ENCODE measurements around the gene RBMS3. TPM values are rescaled to one million over a fixed set of nuclear protein-coding genes. Genes with fewer than 3 reads are reported as not detected.

RBMS3 gene
- total RNA-seq, 3 donors from 2014 or later = 48.4 to 117 (median 103) TPM

GRCh38 chr3:29585368-29585767 lies 304.5 kb downstream of the RBMS3 start:
- no peaks in the 10 kb centered on the region for H3K36me3 ChIP-seq
- intact Hi-C loops (cut with DNase I; ENCODE audit: low total_unique reads) = no loop called here
- no peaks in the 10 kb centered on the region for H3K4me1 ChIP-seq
- TF ChIP-seq POLR2AphosphoS5 (IDR thresholded peaks at IDR 0.05) = no peak
- TF ChIP-seq, protein P1, sequence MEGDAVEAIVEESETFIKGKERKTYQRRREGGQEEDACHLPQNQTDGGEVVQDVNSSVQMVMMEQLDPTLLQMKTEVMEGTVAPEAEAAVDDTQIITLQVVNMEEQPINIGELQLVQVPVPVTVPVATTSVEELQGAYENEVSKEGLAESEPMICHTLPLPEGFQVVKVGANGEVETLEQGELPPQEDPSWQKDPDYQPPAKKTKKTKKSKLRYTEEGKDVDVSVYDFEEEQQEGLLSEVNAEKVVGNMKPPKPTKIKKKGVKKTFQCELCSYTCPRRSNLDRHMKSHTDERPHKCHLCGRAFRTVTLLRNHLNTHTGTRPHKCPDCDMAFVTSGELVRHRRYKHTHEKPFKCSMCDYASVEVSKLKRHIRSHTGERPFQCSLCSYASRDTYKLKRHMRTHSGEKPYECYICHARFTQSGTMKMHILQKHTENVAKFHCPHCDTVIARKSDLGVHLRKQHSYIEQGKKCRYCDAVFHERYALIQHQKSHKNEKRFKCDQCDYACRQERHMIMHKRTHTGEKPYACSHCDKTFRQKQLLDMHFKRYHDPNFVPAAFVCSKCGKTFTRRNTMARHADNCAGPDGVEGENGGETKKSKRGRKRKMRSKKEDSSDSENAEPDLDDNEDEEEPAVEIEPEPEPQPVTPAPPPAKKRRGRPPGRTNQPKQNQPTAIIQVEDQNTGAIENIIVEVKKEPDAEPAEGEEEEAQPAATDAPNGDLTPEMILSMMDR (IDR thresholded peaks at IDR 0.05) = no peak
- TF ChIP-seq POLR2A (IDR thresholded peaks at IDR 0.05) = no peak
- no peak overlapping the region for H3K27ac ChIP-seq
- no peaks in the 10 kb centered on the region for H3K9me3 ChIP-seq
- no peaks in the 10 kb centered on the region for H3K27me3 ChIP-seq
- H3K4me3 ChIP-seq = no peak overlapping the region
- no peak for DNase-seq (ENCODE audit: low spot score in 2 of 2)

- H3K36me3 ChIP-seq = no peaks in the 10 kb centered on the region
- no peaks in the 10 kb centered on the region for H3K27me3 ChIP-seq
- no peak for DNase-seq (ENCODE audit: low spot score in 2 of 2)
- intact Hi-C loops (cut with DNase I; ENCODE audit: low total_unique reads) = no loop called here
- H3K27ac ChIP-seq = no peak overlapping the region
- no peak for TF ChIP-seq POLR2AphosphoS5 (IDR thresholded peaks at IDR 0.05)
- TF ChIP-seq, protein P1 (IDR thresholded peaks at IDR 0.05) = no peak
- TF ChIP-seq POLR2A (IDR thresholded peaks at IDR 0.05) = no peak
- no peaks in the 10 kb centered on the region for H3K9me3 ChIP-seq
- no peaks in the 10 kb centered on the region for H3K4me1 ChIP-seq
- H3K4me3 ChIP-seq = no peak overlapping the region
Measured at GRCh38 chr3:29587340-29587739, 306.5 kb downstream of the RBMS3 start.

DNA sequence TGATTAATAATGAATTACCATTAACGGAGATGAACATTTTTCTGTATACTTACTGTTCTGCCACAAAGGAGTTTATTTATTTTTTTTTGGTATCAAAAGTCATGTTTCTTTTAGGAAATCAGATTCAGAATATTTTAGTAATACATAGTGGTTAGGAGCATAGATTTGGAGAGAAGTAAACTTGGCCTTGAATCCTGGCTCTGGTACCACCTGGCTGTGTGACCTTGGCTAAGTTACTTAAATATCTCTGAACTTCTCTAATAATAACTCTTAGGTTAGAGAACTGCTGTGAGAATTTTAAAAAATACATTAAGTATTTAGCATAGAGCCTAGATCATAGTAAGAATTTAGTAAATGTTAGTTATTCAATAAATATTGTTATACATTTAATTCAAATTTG lies 309.1 kb downstream of the RBMS3 start:
- TF ChIP-seq POLR2A (IDR thresholded peaks at IDR 0.05) (no peak), POLR2AphosphoS5 (IDR thresholded peaks at IDR 0.05) (no peak)
- H3K36me3 ChIP-seq = no peaks in the 10 kb centered on the region
- no peaks in the 10 kb centered on the region for H3K4me1 ChIP-seq
- H3K9me3 ChIP-seq = no peaks in the 10 kb centered on the region
- H3K27me3 ChIP-seq = no peaks in the 10 kb centered on the region
- no peak overlapping the region for H3K4me3 ChIP-seq
- H3K27ac ChIP-seq = no peak overlapping the region
- intact Hi-C loops (cut with DNase I; ENCODE audit: low total_unique reads) = loop anchor here (5.0 kb wide), 1 partner anchor 88 kb away; no protein-coding TSS in a partner anchor
- no peak for DNase-seq (ENCODE audit: low spot score in 2 of 2)

- H3K36me3 ChIP-seq = no peaks in the 10 kb centered on the region
- intact Hi-C loops (cut with DNase I; ENCODE audit: low total_unique reads) = loop anchor here (5.0 kb wide), 1 partner anchor 88 kb away; no protein-coding TSS in a partner anchor
- no peaks in the 10 kb centered on the region for H3K27me3 ChIP-seq
- no peak for TF ChIP-seq POLR2AphosphoS5 (IDR thresholded peaks at IDR 0.05)
- TF ChIP-seq POLR2A (IDR thresholded peaks at IDR 0.05) = no peak
- TF ChIP-seq, protein P1 (IDR thresholded peaks at IDR 0.05) = no peak
- no peak for DNase-seq (ENCODE audit: low spot score in 2 of 2)
- H3K9me3 ChIP-seq = no peaks in the 10 kb centered on the region
- H3K4me3 ChIP-seq = no peak overlapping the region
- no peak overlapping the region for H3K27ac ChIP-seq
- H3K4me1 ChIP-seq = no peaks in the 10 kb centered on the region
Measured at GRCh38 chr3:29590461-29590860, 309.6 kb downstream of the RBMS3 start.

DNA sequence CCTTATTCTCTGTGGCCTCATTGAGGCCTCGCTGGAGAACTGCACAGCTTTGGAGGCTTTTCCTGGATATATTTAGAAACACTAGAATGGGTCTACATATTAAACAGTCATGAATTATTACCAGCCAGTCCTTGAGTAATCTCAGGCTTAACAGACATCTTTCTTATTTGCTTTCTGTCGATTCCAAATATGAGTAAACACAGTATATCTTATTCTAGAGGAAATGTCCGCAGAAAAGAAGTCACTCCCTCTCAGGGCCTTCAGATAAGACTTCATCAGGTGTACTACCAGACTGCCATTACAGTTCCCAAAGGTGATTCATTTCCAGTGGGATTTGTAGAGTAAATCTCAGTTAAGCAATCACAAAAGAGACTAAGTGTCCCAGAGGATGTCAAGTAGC lies 310.7 kb downstream of the RBMS3 start:
- Histone ChIP-seq H3K27me3 (no peaks in the 10 kb centered on the region), H3K4me3 (no peak overlapping the region), H3K36me3 (no peaks in the 10 kb centered on the region), H3K27ac (no peak overlapping the region), H3K9me3 (no peaks in the 10 kb centered on the region), H3K4me1 (no peaks in the 10 kb centered on the region)
- DNase-seq (ENCODE audit: low spot score in 2 of 2) = no peak
- intact Hi-C loops (cut with DNase I; ENCODE audit: low total_unique reads) = loop anchor here (5.0 kb wide), 1 partner anchor 89 kb away; no protein-coding TSS in a partner anchor
- TF ChIP-seq, protein P1 (IDR thresholded peaks at IDR 0.05) = no peak
- TF ChIP-seq POLR2A (IDR thresholded peaks at IDR 0.05) = no peak
- no peak for TF ChIP-seq POLR2AphosphoS5 (IDR thresholded peaks at IDR 0.05)

DNA sequence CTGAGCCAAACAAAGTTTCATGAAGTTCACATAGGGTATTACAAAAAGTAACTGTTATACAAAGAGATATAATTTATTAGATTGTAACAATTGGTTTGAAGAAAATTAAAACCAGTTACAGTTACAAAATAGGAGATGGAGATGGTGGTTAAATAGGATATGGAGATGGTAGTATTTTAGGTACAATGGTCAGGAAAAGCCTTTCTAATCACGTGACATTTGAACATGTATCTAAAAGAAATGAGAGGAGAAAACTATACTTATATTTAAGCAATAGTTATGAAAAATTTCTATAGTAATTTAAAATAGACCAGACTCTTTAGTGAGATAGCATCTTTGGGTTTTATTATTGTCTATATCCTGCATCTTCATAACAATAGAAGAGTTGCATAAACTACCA lies 312.9 kb downstream of the RBMS3 start:
- no peaks in the 10 kb centered on the region for H3K4me1 ChIP-seq
- TF ChIP-seq, protein P1 (IDR thresholded peaks at IDR 0.05) = no peak
- TF ChIP-seq POLR2A (IDR thresholded peaks at IDR 0.05) (no peak), POLR2AphosphoS5 (IDR thresholded peaks at IDR 0.05) (no peak)
- DNase-seq (ENCODE audit: low spot score in 2 of 2) = no peak

More for the DNA sequence above, 312.9 kb downstream of the RBMS3 start:
- Histone ChIP-seq H3K36me3 (no peaks in the 10 kb centered on the region), H3K27ac (no peak overlapping the region), H3K4me3 (no peak overlapping the region), H3K27me3 (no peaks in the 10 kb centered on the region), H3K9me3 (no peaks in the 10 kb centered on the region)
- intact Hi-C loops (cut with DNase I; ENCODE audit: low total_unique reads) = loop anchor here (2.0 to 5.0 kb wide), 2 partner anchors 31 to 92 kb away; no protein-coding TSS in a partner anchor
